Pulmonary artery endothelial cell (primary cell): ENCODE measurements around the gene EXOC3L4. TPM values are rescaled to one million over a fixed set of nuclear protein-coding genes. Genes with fewer than 3 reads are reported as not detected.
"Not testable (repeated sequence)": the region's sequence is repeated elsewhere in the genome, so short reads cannot be mapped to it uniquely, and the experiment has no call there.

Source experiments
- DNase-seq: peaks from one replicate; pipeline ENCODE4 v3.0.0-alpha.2; 2011; ENCODE audit warnings: low read depth, low spot score
- total RNA-seq: library from RNA; depleted of rRNA; stranded (reverse); fragments of >200 nt; gene quantifications from 2 replicates; pipeline ENCODE4 v1.2.3, GENCODE V29; 2014

EXOC3L4 gene
- total RNA-seq, 1 donor from 2014 or later: not detected

DNA sequence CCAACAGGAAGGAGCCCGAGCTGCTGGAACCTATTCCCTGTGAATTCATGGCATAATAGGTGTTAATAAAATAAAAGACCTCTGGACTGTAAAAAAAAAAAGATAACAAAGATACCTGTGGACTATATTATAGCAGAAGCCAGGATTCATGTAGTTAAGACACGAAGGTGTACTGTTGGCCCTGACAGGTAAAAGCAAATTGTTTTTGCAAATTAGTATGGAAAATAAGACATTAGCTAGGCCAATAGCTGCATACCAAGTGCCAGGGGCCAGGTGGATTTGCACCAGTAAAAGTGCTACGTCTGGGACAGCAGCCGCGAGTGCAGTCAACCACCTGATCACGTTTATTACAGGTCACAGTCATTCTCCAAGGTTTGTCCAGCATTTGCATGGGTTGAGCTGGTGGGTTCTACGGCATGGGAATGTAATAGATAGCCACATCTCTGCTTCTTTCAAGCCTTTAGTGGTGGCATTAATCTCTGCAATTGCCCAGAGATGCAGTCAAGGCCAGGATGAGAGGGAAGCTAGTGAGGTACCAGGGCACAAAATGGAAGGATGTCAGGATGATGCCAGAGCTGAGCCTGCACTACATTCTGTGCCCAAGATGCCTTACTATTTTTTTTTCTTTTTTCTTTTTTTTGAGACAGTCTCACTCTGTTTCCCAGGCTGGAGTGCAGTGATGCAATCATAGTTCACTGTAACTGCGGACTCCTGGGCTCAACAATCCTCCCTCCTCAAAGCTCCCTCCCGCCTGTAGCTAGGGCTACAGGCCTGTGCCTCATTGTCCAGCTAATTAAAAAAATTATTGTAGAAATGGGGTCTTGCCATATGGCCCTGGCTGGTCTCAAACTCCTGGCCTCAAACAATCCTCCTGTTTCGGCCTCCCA lies 55.1 kb downstream of the EXOC3L4 start:
- no peak for DNase-seq

DNA sequence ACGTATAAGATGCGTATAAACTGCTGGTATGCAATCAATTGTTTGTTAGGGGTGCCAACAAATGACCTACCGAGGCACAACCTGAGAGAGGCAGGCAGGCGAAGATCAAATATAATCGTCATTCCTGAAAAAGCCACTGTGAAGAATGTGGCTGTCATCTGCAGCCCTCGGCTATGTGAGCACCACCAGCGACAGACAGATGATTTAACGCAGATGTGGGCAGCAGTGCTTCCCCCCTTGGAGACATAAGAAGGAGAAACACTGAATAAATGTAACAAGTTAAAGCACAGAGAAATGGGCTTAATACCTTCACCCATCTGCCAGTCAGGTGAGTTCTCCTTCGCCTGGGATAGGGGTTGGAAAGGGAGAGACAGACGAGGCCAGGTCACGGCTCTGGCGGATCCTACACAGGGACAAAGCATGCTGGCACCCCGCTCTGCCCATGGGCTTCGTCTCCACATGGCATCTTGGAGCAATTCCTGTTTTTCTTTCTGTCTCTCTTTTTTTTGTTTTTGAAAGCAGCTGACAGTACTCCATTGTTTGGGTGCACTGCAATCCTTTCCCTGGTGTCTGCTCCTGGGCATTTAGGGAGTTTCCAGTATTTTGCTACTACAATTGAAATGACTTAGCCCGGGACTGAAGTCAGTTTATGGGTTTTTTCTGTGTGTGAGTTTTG lies 56.9 kb downstream of the EXOC3L4 start:
- DNase-seq: no peak

DNA sequence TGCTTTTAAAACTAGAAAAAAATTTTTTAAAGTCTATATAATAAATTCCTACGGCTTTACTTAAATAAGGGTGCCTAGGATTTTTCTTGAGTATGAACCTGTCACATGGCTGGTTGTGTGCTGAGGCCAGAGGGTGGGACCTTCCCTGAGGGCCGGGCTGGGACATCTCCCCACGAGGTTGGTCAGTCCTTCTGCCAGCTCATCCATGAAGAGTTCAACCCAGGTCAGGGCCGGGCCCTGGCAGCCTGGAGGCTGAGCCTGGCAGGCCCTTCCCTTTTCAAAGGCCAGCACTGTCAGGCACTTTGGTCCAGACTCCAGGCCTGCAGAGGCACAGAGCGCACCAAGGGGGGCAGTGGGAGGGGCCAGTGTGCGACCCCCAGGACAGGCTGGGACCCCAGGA lies 60.5 kb downstream of the EXOC3L4 start:
- DNase-seq: no peak

DNA sequence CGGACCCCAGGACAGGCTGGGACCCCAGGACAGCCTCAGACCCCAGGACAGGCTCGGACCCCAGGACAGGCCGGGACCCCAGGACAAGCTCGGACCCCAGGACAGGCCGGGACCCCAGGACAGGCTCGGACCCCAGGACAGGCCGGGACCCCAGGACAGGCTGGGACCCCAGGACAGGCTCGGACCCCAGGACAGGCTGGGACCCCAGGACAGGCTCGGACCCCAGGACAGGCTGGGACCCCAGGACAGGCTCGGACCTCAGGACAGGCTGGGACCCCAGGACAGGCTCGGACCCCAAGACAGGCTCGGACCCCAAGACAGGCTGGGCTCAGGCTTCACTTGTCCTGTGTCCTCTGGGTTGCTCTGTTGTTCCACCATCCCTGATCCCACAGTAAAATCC lies 60.9 kb downstream of the EXOC3L4 start:
- not testable (repeated sequence) for DNase-seq

DNA sequence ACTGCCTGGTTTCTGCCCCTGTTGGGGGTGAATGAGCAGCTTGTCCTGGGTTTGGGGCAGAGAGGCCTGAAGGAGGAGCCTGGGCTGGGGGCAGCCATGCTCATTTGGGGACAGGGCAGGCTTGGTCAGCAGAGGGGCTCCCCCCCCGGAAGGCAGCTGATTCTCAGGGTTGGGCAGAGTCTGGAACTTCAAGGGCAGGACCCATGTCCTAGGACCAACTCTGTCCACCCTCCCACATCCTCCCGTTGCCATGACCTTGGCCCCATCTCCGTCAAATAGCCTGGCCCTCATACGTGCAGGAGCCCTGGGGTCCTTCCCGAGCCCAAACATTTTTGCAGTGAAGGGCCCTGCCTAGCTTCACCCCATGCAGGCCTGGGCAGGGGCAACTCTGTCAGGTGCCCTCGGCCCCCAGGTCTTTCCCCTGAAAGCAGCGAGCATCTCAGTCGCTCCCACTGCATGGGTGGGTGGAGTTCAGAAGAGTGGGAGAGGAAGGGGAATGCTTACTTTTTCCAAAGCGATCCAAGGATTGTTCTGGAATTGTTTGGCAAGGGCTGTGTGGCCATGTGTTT lies 61.4 kb downstream of the EXOC3L4 start:
- DNase-seq: no peak

DNA sequence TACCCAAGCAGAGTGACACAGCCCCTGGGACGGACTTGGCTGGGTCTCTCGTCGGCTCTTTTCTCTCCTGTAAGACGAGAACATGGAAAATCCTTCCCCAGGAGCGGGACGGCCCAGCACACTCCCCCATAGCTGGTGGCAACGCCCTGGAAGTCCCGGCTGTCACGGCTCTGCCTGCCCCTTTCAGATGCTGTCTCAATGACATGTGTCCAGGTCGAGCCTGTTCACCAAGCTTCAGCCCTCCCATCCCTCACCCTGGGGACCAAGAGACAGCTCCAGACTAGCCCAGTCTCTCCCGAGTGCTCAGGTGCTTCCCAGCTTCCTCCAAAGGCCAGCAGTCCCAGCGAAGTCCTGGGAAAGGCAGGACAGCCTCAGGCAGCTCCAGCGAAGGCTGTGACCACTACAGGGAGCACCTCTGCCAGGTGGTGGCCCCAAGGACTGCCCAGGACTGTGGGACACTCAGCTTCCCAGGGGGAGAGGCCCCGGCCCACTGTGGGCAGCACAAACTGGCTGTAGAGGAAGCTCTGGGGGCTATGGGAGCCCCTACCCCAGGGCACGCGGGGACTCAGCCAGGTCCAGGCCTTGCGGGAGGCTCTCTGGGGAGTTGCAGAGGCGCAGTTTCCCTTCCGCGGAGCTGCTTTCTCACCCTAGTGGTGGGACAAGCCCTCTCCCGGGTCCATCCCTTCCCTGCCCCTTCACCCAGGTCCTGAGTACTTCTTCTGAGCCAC lies 62.3 kb downstream of the EXOC3L4 start:
- no peak for DNase-seq

DNA sequence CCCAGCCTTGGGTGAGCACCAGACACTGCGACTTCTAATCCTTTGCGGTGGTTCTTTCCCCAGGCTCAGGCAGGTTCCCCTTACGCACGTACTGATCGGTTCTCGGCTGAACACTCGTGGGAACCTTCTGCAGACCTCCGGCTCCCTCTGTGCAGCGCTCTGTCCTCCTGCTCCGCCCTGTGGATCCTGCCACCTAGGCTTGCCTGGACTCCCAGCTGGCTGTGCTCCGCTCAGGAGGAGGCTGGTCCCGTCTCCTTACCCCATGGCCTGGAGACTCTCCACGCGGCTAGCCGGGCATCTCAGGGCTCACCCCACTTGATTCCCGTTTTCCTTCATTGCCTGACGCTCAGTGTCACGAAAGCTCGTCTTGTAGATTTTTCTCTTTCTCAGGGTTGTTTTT lies 63.4 kb downstream of the EXOC3L4 start:
- no peak for DNase-seq

DNA sequence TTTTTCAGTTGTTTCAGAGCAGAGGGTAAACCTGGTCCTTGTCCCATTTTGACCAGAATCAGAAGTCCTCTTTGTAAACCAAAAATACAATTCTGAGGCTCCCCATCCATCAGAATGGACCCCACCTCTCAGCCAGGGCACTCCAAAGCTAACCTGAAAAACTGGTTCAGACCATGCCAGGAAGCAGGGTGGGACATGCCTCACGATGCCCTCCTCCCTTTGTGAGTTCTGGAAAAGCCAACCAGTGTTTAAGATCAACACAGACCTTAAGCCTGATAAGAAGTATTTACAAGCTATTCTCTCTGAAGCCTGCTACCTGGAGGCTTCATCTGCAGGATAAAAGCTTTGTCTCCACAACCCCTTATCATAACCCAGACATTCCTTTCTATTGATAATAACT lies 64.2 kb downstream of the EXOC3L4 start:
- DNase-seq: no peak

Other genes starting within 250 kb of the EXOC3L4 start
- 0.13 TPM in 1 of 2 replicates, not detected in the other for gene AMN, start 172.1 kb upstream of the EXOC3L4 start, total RNA-seq
- gene CDC42BPB, start 37.2 kb upstream of the EXOC3L4 start, total RNA-seq: 113 and 121 TPM in 2 replicates
- not detected in 2 replicates for gene LBHD2, start 10.5 kb upstream of the EXOC3L4 start, total RNA-seq
- 23.2 and 25.3 TPM in 2 replicates for gene TNFAIP2, start 28.7 kb downstream of the EXOC3L4 start, total RNA-seq
- gene EIF5, start 239.5 kb downstream of the EXOC3L4 start, total RNA-seq: 159 and 250 TPM in 2 replicates